SK-N-SH (cell line): ENCODE results near the gene TMEM184B.

Experiments
- CHD2 ChIP-seq: fragments of 150-350 bp; IDR thresholded peaks from 2 replicates; pipeline ENCODE4 v1.6.1; 2018; ENCODE audit warnings: low read length; ENCODE audit not compliant: partially characterized antibody
- CTCF ChIP-seq: fragments of 200-600 bp; sonication (generic); IDR thresholded peaks from 2 replicates; pipeline ENCODE4 v1.6.1; 2017; ENCODE audit warnings: antibody characterized with exemption, mild to moderate bottlenecking, moderate library complexity
- EP300 ChIP-seq, 2 experiments: IDR thresholded peaks; 2 replicates each; pipeline versions ENCODE4 v1.4.0 to v1.6.1; 2012; ENCODE audit warnings: borderline replicate concordance in 1 of 2, low read depth in 1 of 2, low read length in 1 of 2
- FOXM1 ChIP-seq: IDR thresholded peaks from 2 replicates; pipeline ENCODE4 v1.4.0; 2012; ENCODE audit warnings: low read depth, mild to moderate bottlenecking
- POLR2AphosphoS5 ChIP-seq: IDR thresholded peaks from 2 replicates; pipeline ENCODE4 v1.6.1; 2012; ENCODE audit warnings: low read depth, low read length
- RAD21 ChIP-seq: IDR thresholded peaks from 2 replicates; pipeline ENCODE4 v1.6.1; 2012; ENCODE audit warnings: mild to moderate bottlenecking, low read length
- SMC3 ChIP-seq: IDR thresholded peaks from 2 replicates; pipeline ENCODE4 v1.6.1; 2012; ENCODE audit warnings: low read depth, low read length, improper control_type of control experiment
- USF1 ChIP-seq: IDR thresholded peaks from 2 replicates; pipeline ENCODE4 v1.4.0; 2012; ENCODE audit warnings: low read depth, borderline replicate concordance
- YY1 ChIP-seq: IDR thresholded peaks from 2 replicates; pipeline ENCODE4 v1.4.0; 2012; ENCODE audit warnings: low read depth, mild to moderate bottlenecking
- TF ChIP-seq, protein P1 (sequence below): IDR thresholded peaks from 2 replicates; pipeline ENCODE4; 2012
- TF ChIP-seq, protein P2 (sequence below): IDR thresholded peaks from 2 replicates; pipeline ENCODE4 v1.4.0; 2012; ENCODE audit warnings: low read depth, borderline replicate concordance
- TF ChIP-seq, protein P3 (sequence below): fragments of 150-350 bp; IDR thresholded peaks from 2 replicates; pipeline ENCODE4 v1.6.1; 2016; ENCODE audit warnings: mild to moderate bottlenecking, low read depth, low read length

DNA sequence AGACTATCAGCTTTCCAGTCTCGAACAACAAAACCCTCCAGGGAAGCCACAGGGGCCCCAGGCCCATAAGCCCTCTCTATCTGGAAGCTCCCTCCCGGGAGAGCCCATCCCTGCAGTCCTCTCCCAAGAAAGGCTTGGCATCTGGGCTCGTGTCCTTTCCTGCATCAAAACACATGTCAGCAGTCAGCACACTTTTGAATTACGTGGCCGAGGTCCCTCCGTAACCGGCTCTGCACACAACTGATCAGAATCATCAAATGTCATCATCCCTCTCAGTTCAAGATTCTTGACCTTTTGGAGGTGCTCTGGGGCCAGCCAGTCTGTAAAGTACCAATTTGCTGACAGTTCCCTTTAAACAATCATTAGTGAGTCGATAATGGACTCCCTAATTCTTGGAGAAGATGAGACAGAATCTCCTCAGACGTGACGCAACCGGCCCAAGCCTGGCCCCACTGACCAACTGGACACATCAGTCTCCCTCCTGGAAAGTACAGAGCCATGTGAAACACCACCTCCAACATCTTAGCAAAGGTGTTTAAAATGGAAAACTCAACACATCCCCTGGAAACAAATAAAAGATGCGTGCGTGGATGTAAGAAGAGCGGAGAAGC, 37.5 kb downstream of the TMEM184B start:
- no peak for TF ChIP-seq POLR2AphosphoS5
- TF ChIP-seq CTCF, result no peak
- TF ChIP-seq SMC3, result no peak
- no peak for TF ChIP-seq CHD2
- no peak for TF ChIP-seq USF1
- TF ChIP-seq, protein P1, sequence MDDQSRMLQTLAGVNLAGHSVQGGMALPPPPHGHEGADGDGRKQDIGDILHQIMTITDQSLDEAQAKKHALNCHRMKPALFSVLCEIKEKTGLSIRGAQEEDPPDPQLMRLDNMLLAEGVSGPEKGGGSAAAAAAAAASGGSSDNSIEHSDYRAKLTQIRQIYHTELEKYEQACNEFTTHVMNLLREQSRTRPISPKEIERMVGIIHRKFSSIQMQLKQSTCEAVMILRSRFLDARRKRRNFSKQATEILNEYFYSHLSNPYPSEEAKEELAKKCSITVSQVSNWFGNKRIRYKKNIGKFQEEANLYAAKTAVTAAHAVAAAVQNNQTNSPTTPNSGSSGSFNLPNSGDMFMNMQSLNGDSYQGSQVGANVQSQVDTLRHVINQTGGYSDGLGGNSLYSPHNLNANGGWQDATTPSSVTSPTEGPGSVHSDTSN, result no peak
- no peak for TF ChIP-seq YY1
- no peak for TF ChIP-seq EP300 (IDR thresholded peaks at IDR 0.05; ENCODE audit: borderline replicate concordance in 1 of 2, low read depth in 1 of 2, low read length in 1 of 2)
- no peak for TF ChIP-seq FOXM1
- TF ChIP-seq, protein P2, sequence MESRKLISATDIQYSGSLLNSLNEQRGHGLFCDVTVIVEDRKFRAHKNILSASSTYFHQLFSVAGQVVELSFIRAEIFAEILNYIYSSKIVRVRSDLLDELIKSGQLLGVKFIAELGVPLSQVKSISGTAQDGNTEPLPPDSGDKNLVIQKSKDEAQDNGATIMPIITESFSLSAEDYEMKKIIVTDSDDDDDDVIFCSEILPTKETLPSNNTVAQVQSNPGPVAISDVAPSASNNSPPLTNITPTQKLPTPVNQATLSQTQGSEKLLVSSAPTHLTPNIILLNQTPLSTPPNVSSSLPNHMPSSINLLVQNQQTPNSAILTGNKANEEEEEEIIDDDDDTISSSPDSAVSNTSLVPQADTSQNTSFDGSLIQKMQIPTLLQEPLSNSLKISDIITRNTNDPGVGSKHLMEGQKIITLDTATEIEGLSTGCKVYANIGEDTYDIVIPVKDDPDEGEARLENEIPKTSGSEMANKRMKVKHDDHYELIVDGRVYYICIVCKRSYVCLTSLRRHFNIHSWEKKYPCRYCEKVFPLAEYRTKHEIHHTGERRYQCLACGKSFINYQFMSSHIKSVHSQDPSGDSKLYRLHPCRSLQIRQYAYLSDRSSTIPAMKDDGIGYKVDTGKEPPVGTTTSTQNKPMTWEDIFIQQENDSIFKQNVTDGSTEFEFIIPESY, result no peak
- TF ChIP-seq RAD21, result no peak
- TF ChIP-seq, protein P3, sequence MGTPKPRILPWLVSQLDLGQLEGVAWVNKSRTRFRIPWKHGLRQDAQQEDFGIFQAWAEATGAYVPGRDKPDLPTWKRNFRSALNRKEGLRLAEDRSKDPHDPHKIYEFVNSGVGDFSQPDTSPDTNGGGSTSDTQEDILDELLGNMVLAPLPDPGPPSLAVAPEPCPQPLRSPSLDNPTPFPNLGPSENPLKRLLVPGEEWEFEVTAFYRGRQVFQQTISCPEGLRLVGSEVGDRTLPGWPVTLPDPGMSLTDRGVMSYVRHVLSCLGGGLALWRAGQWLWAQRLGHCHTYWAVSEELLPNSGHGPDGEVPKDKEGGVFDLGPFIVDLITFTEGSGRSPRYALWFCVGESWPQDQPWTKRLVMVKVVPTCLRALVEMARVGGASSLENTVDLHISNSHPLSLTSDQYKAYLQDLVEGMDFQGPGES, result no peak
